Stimulated activated effector memory CD8-positive, alpha-beta T cell treated with anti-CD3 and anti-CD28 coated beads, Interleukin-12 subunit alpha, Interleukin-12 subunit beta, amount 100 ng/mL, for 72 hours (primary cell): ENCODE results near the gene TENM4.

Experiments used
- ATAC-seq: fragments of 150-1000 bp; cut with Tn5 transposase; 2 replicates; pipeline ENCODE4 v1.10.0; 2021
- DNase-seq, 2 donors: peaks; one replicate each; pipeline ENCODE4 v3.0.0; 2021 to 2022; ENCODE audit warnings: low spot score in 2 of 2
- H3K27ac Mint-ChIP-seq: one replicate; pipeline ENCODE4 v1.8.0; 2022; ENCODE audit warnings: mild to moderate bottlenecking, mixed read lengths
- H3K36me3 Mint-ChIP-seq: one replicate; pipeline ENCODE4 v1.8.0; 2022; ENCODE audit warnings: mild to moderate bottlenecking, mixed read lengths
- H3K4me1 Mint-ChIP-seq: one replicate; pipeline ENCODE4 v1.8.0; 2022; ENCODE audit warnings: mixed read lengths
- H3K4me3 Mint-ChIP-seq: one replicate; pipeline ENCODE4 v1.8.0; 2022; ENCODE audit warnings: mild to moderate bottlenecking, mixed read lengths
- H3K9me3 Mint-ChIP-seq: one replicate; pipeline ENCODE4 v1.8.0; 2022; ENCODE audit warnings: mixed read lengths

The TENM4 gene

GRCh38 chr11:79461666-79462645 lies 21.1 kb upstream of the TENM4 start:
- H3K4me1 Mint-ChIP-seq: no peaks in the 10 kb centered on the region
- no peak overlapping the region for H3K4me3 Mint-ChIP-seq
- no peaks in the 10 kb centered on the region for H3K9me3 Mint-ChIP-seq
- H3K36me3 Mint-ChIP-seq: no peaks in the 10 kb centered on the region
- no peak for DNase-seq
- no peak for ATAC-seq
- no peak overlapping the region for H3K27ac Mint-ChIP-seq

- no peaks in the 10 kb centered on the region for H3K36me3 Mint-ChIP-seq
- no peak overlapping the region for H3K4me3 Mint-ChIP-seq
- H3K4me1 Mint-ChIP-seq: no peaks in the 10 kb centered on the region
- H3K27ac Mint-ChIP-seq: no peak overlapping the region
- ATAC-seq (no peak), DNase-seq (no peak)
- peaks cover 2% of the 10 kb centered on the region for H3K9me3 Mint-ChIP-seq
Observed at GRCh38 chr11:79461144-79461543, 20.3 kb upstream of the TENM4 start.

DNA sequence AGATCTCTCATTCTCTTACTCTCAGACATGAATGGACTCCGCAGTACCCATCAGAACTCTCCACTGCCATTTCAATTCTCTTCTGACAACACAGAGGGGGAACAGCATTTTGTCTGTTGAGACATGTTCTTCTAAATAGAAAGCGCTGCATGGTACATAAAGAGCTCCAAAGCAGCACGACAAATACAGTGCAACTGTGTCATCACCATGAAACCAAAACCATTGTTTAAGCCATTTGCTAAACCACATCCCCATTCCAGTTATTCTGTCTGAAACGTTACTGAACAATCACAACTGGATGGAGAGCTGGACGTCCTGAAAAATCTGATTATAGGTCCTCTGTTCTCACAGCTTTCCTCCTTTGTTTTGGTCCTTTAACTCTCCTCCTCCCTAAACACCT lies 17.9 kb upstream of the TENM4 start:
- DNase-seq: no peak
- Mint-ChIP-seq H3K4me3 (no peak overlapping the region), H3K36me3 (no peaks in the 10 kb centered on the region), H3K9me3 (peaks cover 2% of the 10 kb centered on the region), H3K4me1 (no peaks in the 10 kb centered on the region), H3K27ac (no peak overlapping the region)
- ATAC-seq: no peak

DNA sequence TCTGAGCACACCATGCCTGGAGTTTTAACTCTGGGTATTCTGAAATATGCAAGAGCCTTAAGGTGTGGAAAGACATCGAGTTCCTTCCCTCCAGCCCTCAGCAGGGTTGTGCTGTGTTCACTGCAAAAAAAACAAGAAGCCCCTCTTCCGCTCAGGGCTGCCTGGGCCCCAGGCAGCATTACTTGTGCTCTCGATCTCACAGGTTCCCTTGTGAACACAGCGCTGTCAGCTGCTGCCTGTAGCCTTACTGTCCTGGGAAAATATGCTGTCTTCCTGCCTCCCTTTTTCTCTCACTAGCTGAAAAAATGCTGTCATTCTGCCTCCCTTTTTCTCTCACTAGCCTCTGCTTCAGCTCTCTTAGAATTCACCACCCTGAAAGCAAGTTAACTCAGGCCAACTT lies 15.7 kb upstream of the TENM4 start:
- Mint-ChIP-seq H3K36me3 (no peaks in the 10 kb centered on the region), H3K4me3 (no peak overlapping the region), H3K4me1 (no peaks in the 10 kb centered on the region), H3K9me3 (peaks cover 6% of the 10 kb centered on the region), H3K27ac (no peak overlapping the region)
- ATAC-seq (no peak), DNase-seq (no peak)

DNA sequence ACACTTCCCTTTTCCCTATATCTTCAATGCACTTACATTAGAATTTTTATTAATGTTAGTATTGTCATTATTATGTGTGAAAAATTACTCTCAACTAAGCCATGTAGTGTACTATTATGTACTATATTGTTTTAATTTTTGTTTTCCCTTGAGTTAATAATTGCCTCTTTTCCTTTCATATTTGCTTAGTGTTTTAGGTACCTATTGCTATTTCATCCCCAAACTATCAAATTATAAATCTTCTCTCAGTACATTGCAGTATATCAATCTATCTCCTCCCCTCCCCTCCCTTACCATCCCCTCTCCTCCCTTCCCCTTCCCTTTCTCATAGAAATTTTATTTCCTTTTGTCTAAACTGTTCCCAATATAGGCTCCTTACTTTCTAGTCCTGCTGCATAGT lies 12.8 kb upstream of the TENM4 start:
- H3K36me3 Mint-ChIP-seq: no peaks in the 10 kb centered on the region
- no peak overlapping the region for H3K27ac Mint-ChIP-seq
- no peak overlapping the region for H3K4me3 Mint-ChIP-seq
- ATAC-seq (no peak), DNase-seq (no peak)
- peaks cover 9% of the 10 kb centered on the region for H3K9me3 Mint-ChIP-seq
- no peaks in the 10 kb centered on the region for H3K4me1 Mint-ChIP-seq

DNA sequence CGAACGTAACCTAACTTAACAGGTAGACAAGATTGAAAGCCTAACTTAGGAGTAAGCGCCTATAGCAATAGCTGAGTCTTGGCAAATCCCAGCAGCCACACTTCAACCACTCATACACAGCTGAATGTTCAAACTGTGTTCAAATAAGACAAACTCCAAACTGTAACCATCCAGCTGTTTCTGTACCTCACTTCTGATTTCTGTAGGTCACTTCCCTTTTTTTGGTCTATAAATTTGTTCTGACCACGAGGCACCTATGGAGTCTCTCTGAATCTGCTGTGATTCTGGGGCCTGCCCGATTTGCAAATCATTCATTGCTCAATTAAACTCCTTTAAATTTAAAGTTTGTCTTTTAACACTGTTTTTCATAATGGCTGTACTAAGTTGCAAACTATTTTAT lies 8.2 kb upstream of the TENM4 start:
- no peaks in the 10 kb centered on the region for H3K36me3 Mint-ChIP-seq
- H3K4me1 Mint-ChIP-seq: no peaks in the 10 kb centered on the region
- no peak overlapping the region for H3K27ac Mint-ChIP-seq
- no peak for DNase-seq
- H3K9me3 Mint-ChIP-seq: peaks cover 10% of the 10 kb centered on the region
- H3K4me3 Mint-ChIP-seq: no peak overlapping the region
- no peak for ATAC-seq

GRCh38 chr11:79447038-79447786 lies 6.4 kb upstream of the TENM4 start:
- peaks cover 10% of the 10 kb centered on the region for H3K9me3 Mint-ChIP-seq
- ATAC-seq (no peak), DNase-seq (no peak)
- no peaks in the 10 kb centered on the region for H3K4me1 Mint-ChIP-seq
- H3K36me3 Mint-ChIP-seq: no peaks in the 10 kb centered on the region
- H3K4me3 Mint-ChIP-seq: no peak overlapping the region
- H3K27ac Mint-ChIP-seq: no peak overlapping the region

- Mint-ChIP-seq H3K4me3 (no peak overlapping the region), H3K9me3 (peaks cover 14% of the 10 kb centered on the region), H3K36me3 (no peaks in the 10 kb centered on the region), H3K27ac (no peak overlapping the region), H3K4me1 (peaks cover 8% of the 10 kb centered on the region)
- DNase-seq: no peak
- no peak for ATAC-seq
Observed at GRCh38 chr11:79444923-79445322, 4.1 kb upstream of the TENM4 start.

GRCh38 chr11:79441461-79441875 lies 638 bp upstream of the TENM4 start:
- no peak for DNase-seq
- peaks cover 8% of the 10 kb centered on the region for H3K4me1 Mint-ChIP-seq
- no peaks in the 10 kb centered on the region for H3K36me3 Mint-ChIP-seq
- peak overlapping the region; percentile 2 for H3K4me3 Mint-ChIP-seq
- no peak overlapping the region for H3K27ac Mint-ChIP-seq
- H3K9me3 Mint-ChIP-seq: peaks cover 7% of the 10 kb centered on the region
- ATAC-seq: no peak

DNA sequence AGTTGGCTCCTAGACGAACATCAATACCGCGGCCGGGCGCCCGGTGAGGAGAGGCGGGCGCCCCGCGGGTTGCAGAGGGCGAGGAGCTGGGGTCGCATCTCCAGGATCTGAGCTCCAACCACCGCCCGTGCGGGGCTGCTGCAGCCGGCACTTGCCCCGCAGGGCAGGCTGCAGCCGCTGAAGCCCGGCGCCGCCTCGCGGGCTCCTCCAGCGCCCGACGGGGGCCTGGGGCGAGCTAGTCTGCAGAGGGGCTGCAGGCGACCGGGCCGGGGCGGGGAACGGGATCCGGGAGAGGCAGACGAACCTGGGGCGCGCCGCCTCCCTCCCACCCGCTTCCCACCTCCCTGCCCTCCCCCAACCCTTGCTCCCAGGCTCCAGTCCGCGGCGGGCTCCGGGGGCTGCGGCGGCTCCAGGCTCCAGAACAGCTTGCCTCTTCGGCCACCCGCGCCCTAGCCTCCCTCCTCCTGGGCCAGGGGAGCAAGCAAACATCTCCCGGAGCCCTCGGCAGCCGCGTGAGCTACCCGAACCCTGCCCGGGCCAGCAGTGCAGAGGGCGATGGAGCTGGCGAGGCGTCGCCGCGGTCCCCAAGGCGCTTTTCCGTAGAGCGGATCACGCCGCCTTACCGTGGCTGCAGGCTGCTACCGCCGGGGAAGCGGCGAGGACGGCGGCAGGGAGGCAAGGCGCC lies 802 bp downstream of the TENM4 start:
- ATAC-seq (no peak), DNase-seq (no peak)
- peaks cover 8% of the 10 kb centered on the region for H3K4me1 Mint-ChIP-seq
- no peaks in the 10 kb centered on the region for H3K36me3 Mint-ChIP-seq
- no peak overlapping the region for H3K4me3 Mint-ChIP-seq
- no peak overlapping the region for H3K27ac Mint-ChIP-seq
- peaks cover 7% of the 10 kb centered on the region for H3K9me3 Mint-ChIP-seq

- no peak for ATAC-seq
- no peak overlapping the region for H3K4me3 Mint-ChIP-seq
Observed at GRCh38 chr11:79439410-79439885, 1.4 kb downstream of the TENM4 start.

GRCh38 chr11:79438631-79439409 lies 2.0 kb downstream of the TENM4 start:
- H3K9me3 Mint-ChIP-seq: peaks cover 7% of the 10 kb centered on the region
- peaks cover 8% of the 10 kb centered on the region for H3K4me1 Mint-ChIP-seq
- H3K27ac Mint-ChIP-seq: no peak overlapping the region
- ATAC-seq (no peak), DNase-seq (no peak)
- H3K4me3 Mint-ChIP-seq: no peak overlapping the region
- no peaks in the 10 kb centered on the region for H3K36me3 Mint-ChIP-seq

More at GRCh38 chr11:79439410-79439885, 1.4 kb downstream of the TENM4 start:
- no peak for DNase-seq
- no peaks in the 10 kb centered on the region for H3K36me3 Mint-ChIP-seq
- peaks cover 8% of the 10 kb centered on the region for H3K4me1 Mint-ChIP-seq
- H3K27ac Mint-ChIP-seq: no peak overlapping the region
- H3K9me3 Mint-ChIP-seq: peaks cover 7% of the 10 kb centered on the region

GRCh38 chr11:79437981-79438630 lies 2.7 kb downstream of the TENM4 start:
- H3K4me1 Mint-ChIP-seq: peaks cover 8% of the 10 kb centered on the region
- no peaks in the 10 kb centered on the region for H3K36me3 Mint-ChIP-seq
- no peak for DNase-seq
- H3K27ac Mint-ChIP-seq: no peak overlapping the region
- H3K9me3 Mint-ChIP-seq: peaks cover 4% of the 10 kb centered on the region
- no peak overlapping the region for H3K4me3 Mint-ChIP-seq
- ATAC-seq: no peak

GRCh38 chr11:79437278-79437980 lies 3.4 kb downstream of the TENM4 start:
- peaks cover 8% of the 10 kb centered on the region for H3K4me1 Mint-ChIP-seq
- H3K27ac Mint-ChIP-seq: no peak overlapping the region

More at GRCh38 chr11:79437278-79437980, 3.4 kb downstream of the TENM4 start:
- Mint-ChIP-seq H3K36me3 (no peaks in the 10 kb centered on the region), H3K9me3 (peaks cover 4% of the 10 kb centered on the region), H3K4me3 (no peak overlapping the region)
- no peak for ATAC-seq
- no peak for DNase-seq
